Chondrocyte (in vitro differentiated cells): ENCODE data around the gene DDX10. TPM values are rescaled to one million over a fixed set of nuclear protein-coding genes. Genes with fewer than 3 reads are reported as not detected.

Experiments
- DNase-seq: peaks from one replicate; pipeline ENCODE4 v3.0.0; 2021; ENCODE audit warnings: mixed read lengths, low spot score
- H3K27ac Mint-ChIP-seq: one replicate; pipeline ENCODE4 v1.8.0; 2021; ENCODE audit warnings: mild to moderate bottlenecking, moderate library complexity, mixed read lengths; ENCODE audit not compliant: unreplicated experiment
- H3K27me3 Mint-ChIP-seq: 2 replicates; pipeline ENCODE4 v1.8.0; 2021; ENCODE audit warnings: low read depth, mixed read lengths
- H3K36me3 Mint-ChIP-seq: 2 replicates; pipeline ENCODE4 v1.8.0; 2021; ENCODE audit warnings: low read depth, mixed read lengths
- H3K4me1 Mint-ChIP-seq: 2 replicates; pipeline ENCODE4 v1.8.0; 2021; ENCODE audit warnings: low read depth, mild to moderate bottlenecking, mixed read lengths
- H3K4me3 Mint-ChIP-seq: one replicate; pipeline ENCODE4 v1.8.0; 2021; ENCODE audit warnings: mild to moderate bottlenecking, moderate library complexity, mixed read lengths; ENCODE audit not compliant: unreplicated experiment
- H3K9me3 Mint-ChIP-seq: 2 replicates; pipeline ENCODE4 v1.8.0; 2021; ENCODE audit warnings: low read depth, mixed read lengths
- CTCF ChIP-seq: fragments of 200-600 bp; sonication (generic); IDR thresholded peaks from 2 replicates; pipeline ENCODE4 v1.5.0; 2021; ENCODE audit warnings: antibody characterized with exemption, mild to moderate bottlenecking, moderate library complexity
- total RNA-seq: library from RNA; stranded (reverse); gene quantifications from 3 replicates; pipeline ENCODE4 v1.2.1, GENCODE V29; 2021

The DDX10 gene
- total RNA-seq, 1 donor from 2014 or later: 25.3 TPM

DNA sequence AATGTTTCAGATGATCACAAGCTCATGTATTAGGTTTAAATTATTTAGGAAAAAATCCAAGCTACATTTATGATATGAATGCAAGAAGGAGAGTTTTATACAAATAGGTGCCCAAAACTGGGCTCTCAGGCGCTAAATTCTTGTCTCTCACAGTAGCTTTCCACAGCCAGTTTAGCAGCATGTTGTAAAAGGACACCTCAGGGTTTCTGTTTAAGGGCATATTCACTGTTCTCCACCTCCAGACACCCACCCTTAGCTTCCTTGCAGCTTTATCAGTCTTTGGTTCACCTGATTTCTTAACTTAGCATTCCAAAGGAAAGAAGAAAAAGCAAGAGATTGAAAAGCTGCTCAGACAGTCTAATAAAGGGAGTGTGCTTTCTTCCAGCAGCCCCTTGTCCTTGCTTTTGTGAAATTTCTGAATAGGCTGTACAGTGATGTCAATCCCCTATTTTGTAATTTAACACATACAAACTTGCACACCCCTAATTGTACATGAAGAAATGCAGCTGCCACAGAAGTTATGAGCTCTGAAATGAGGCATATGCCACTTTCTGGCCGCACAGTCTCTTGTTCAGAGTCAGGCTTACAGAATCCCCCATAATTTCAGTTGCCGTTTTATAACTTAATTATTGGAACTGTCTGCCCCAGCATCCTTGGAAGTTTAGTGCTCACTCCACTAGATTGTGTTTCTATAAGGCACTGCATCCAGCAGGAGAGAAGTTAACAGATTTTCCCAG is 262.1 kb downstream of the DDX10 start:
- Mint-ChIP-seq H3K27ac (peak overlapping the region; percentile 6), H3K4me1 (peaks cover 10% of the 10 kb centered on the region), H3K36me3 (peaks cover 4% of the 10 kb centered on the region), H3K27me3 (no peaks in the 10 kb centered on the region), H3K9me3 (no peaks in the 10 kb centered on the region), H3K4me3 (no peak overlapping the region)
- no peak for DNase-seq
- no peak for TF ChIP-seq CTCF

GRCh38 chr11:108927791-108928545 is 263.1 kb downstream of the DDX10 start:
- peaks cover 10% of the 10 kb centered on the region for H3K4me1 Mint-ChIP-seq
- DNase-seq: no peak
- H3K4me3 Mint-ChIP-seq: no peak overlapping the region
- H3K27ac Mint-ChIP-seq: no peak overlapping the region
- H3K27me3 Mint-ChIP-seq: no peaks in the 10 kb centered on the region
- no peak for TF ChIP-seq CTCF
- H3K36me3 Mint-ChIP-seq: peaks cover 4% of the 10 kb centered on the region
- H3K9me3 Mint-ChIP-seq: no peaks in the 10 kb centered on the region

GRCh38 chr11:108929241-108929640 is 264.4 kb downstream of the DDX10 start:
- peak overlapping the region; percentile 75 for H3K27ac Mint-ChIP-seq

GRCh38 chr11:108931168-108931567 is 266.3 kb downstream of the DDX10 start:
- no peak overlapping the region for H3K4me3 Mint-ChIP-seq
- peaks cover 10% of the 10 kb centered on the region for H3K4me1 Mint-ChIP-seq
- peaks cover 2% of the 10 kb centered on the region for H3K36me3 Mint-ChIP-seq
- DNase-seq: no peak
- H3K27ac Mint-ChIP-seq: no peak overlapping the region
- no peaks in the 10 kb centered on the region for H3K27me3 Mint-ChIP-seq
- TF ChIP-seq CTCF: no peak
- H3K9me3 Mint-ChIP-seq: no peaks in the 10 kb centered on the region

More at GRCh38 chr11:108929241-108929640, 264.4 kb downstream of the DDX10 start:
- Mint-ChIP-seq H3K9me3 (no peaks in the 10 kb centered on the region), H3K36me3 (peaks cover 2% of the 10 kb centered on the region), H3K27me3 (no peaks in the 10 kb centered on the region), H3K4me3 (no peak overlapping the region), H3K4me1 (peaks cover 10% of the 10 kb centered on the region)
- no peak for TF ChIP-seq CTCF
- DNase-seq: no peak

- no peak for TF ChIP-seq CTCF
- Mint-ChIP-seq H3K4me3 (no peak overlapping the region), H3K36me3 (peaks cover 2% of the 10 kb centered on the region), H3K27me3 (no peaks in the 10 kb centered on the region), H3K9me3 (no peaks in the 10 kb centered on the region), H3K27ac (no peak overlapping the region), H3K4me1 (peaks cover 10% of the 10 kb centered on the region)
- DNase-seq: no peak
Measured at GRCh38 chr11:108933630-108934029, 268.8 kb downstream of the DDX10 start.
